ENCODE results near the gene DTX1. TPM values are rescaled to one million over a fixed set of nuclear protein-coding genes. Genes with fewer than 3 reads are reported as not detected.
A peak's percentile ranks its signal among the peaks of the same experiment; 100 is the strongest.

DTX1 gene
- total and polyA plus RNA-seq, 2 of the 8 experiments (the other 6 are each of a cell fraction or from before 2014, with no cell fraction given) = 4.7 to 6.9 TPM

DNA sequence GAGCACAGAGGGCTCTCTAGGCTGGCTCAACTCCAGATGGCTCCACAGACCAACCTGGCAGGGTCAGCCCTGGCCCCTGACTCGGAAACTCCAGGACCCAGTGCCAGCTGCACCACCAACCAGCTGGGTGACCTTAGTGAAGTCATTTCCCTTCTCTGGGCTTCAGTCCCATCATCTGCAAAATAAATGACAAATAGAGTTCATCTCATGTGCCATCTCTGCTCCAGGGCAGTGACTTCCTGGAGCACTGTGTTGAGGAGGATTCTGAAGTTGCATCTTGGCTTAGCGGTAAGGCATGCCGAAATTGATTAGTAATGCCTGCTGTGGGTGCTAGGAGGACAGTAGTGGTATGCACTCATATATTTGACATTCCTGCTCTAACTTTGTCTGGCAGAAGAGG is 31.5 kb downstream of the DTX1 start:
- Histone ChIP-seq H2AFZ (ENCODE audit: low read length) (no peak overlapping the region), H2BK20ac (ENCODE audit: low read length) (no peak overlapping the region), H3K27ac (ENCODE audit: low read depth, low read length) (no peak overlapping the region), H3K36me3 (ENCODE audit: control insufficient read depth in 2 of 4, insufficient read depth in 4 of 4, low read length in 3 of 4) (no peaks in the 10 kb centered on the region), H4K91ac (replicated peaks; ENCODE audit: insufficient read length, low read length) (peak overlapping the region; percentile 51), H3K9ac (replicated peaks in 1 of 4; ENCODE audit: extremely low read depth in 1 of 4, low read depth in 3 of 4, low read length in 3 of 4) (no peak overlapping the region), H2BK5ac (ENCODE audit: low read depth, low read length) (no peak overlapping the region), H2AK5ac (ENCODE audit: low read depth, low read length) (no peak overlapping the region), H3K23ac (ENCODE audit: insufficient read length) (no peak overlapping the region), H4K8ac (ENCODE audit: extremely low read depth, insufficient read depth, low read length) (no peak overlapping the region), H3K4me1 (replicated peaks in 1 of 4; ENCODE audit: control insufficient read depth in 3 of 4, insufficient read depth in 4 of 4, low read length in 3 of 4) (peaks cover 0 to 10% (median 7%) of the 10 kb centered on the region in 4 experiments; a peak in 5 of 7 replicates), H3K79me2 (ENCODE audit: control insufficient read depth in 1 of 2, insufficient read depth in 2 of 2, low read length in 2 of 2) (no peaks in the 10 kb centered on the region), H2BK120ac (replicated peaks; ENCODE audit: low read depth, low read length) (no peak overlapping the region), H3K79me1 (ENCODE audit: low read depth, low read length) (no peaks in the 10 kb centered on the region), H3K4me3 (ENCODE audit: extremely low read depth in 1 of 4, insufficient read depth in 2 of 4, low read depth in 3 of 4, low read length in 4 of 4) (no peak overlapping the region), H3K14ac (ENCODE audit: insufficient read length) (no peak overlapping the region), H3K18ac (ENCODE audit: extremely low read depth, low read length) (no peak overlapping the region), H3K9me3 (ENCODE audit: insufficient read depth in 2 of 2, low read depth in 1 of 2, low read length in 1 of 2) (no peaks in the 10 kb centered on the region), H3K4ac (replicated peaks; ENCODE audit: insufficient read length, low read depth, low read length) (no peak overlapping the region), H4K5ac (ENCODE audit: insufficient read length, low read depth, low read length) (no peak overlapping the region), H2BK12ac (ENCODE audit: low read depth, low read length) (no peak overlapping the region), H3K56ac (replicated peaks; ENCODE audit: insufficient read length, low read depth, low read length) (no peak overlapping the region), H2BK15ac (ENCODE audit: low read length) (peak overlapping the region; percentile 65; the same call in 1 of the 2 replicates), H3K27me3 (replicated peaks in 1 of 4; ENCODE audit: control insufficient read depth in 3 of 4, extremely low read depth in 1 of 4, insufficient read depth in 3 of 4, low read length in 3 of 4) (no peaks in the 10 kb centered on the region), H4K20me1 (replicated peaks in 1 of 2; ENCODE audit: control insufficient read depth in 1 of 2, insufficient read depth in 2 of 2, low read length in 2 of 2) (peaks cover 0 to 2% of the 10 kb centered on the region in 2 experiments), H3K23me2 (ENCODE audit: low read depth, low read length) (no peaks in the 10 kb centered on the region; the same call in 1 of the 2 replicates), H3K4me2 (ENCODE audit: insufficient read depth in 1 of 2, low read depth in 2 of 2, low read length in 2 of 2) (no peak overlapping the region)
- no peak for FAIRE-seq
- no peak for DNase-seq (ENCODE audit: low read depth in 1 of 2, low spot score in 2 of 2)
- ChIA-PET POLR2A (ENCODE audit: partially characterized antibody) (interaction anchor here (0.9 kb wide), 1 partner anchor 17 kb away, joined by 3 read pairs; no protein-coding TSS in a partner anchor), CTCF (ENCODE audit: partially characterized antibody) (interaction anchor here (1.1 to 1.6 kb wide), 4 partner anchors 8 to 81 kb away, joined by 3 to 5 read pairs (median 3); no protein-coding TSS in a partner anchor)
- WGBS, 2 experiments (ENCODE audit: extremely low coverage in 1 of 2, insufficient coverage in 1 of 2, insufficient read length in 1 of 2, insufficient replicate concordance in 2 of 2, low coverage in 1 of 2, low lambda C conversion rate in 2 of 2, missing lambda C conversion rate in 1 of 2) = 83% methylated on average over 3 of the region's 3 CpGs; no CpG with 5 or more reads in 1 of the 2 experiments
- no peak for TF ChIP-seq SP1 (IDR thresholded peaks at IDR 0.05; ENCODE audit: low read depth, low read length)
- TF ChIP-seq KDM1A (IDR thresholded peaks at IDR 0.05; ENCODE audit: borderline replicate concordance, low read length) = 0 out of 2 replicates have a peak, but pooled peaks have one; percentile 60
